Endodermal cell (in vitro differentiated cells): Measurements from ENCODE around the gene AHSA1. TPM values are rescaled to one million over a fixed set of nuclear protein-coding genes. Genes with fewer than 3 reads are reported as not detected.

Source experiments
- DNase-seq: peaks from one replicate; pipeline ENCODE4 v3.0.0-alpha.2; 2017
- H3K27ac ChIP-seq: 2 replicates; pipeline ENCODE4 v1.5.1; 2013; ENCODE audit warnings: mild to moderate bottlenecking, low read depth, low read length, moderate library complexity
- H3K27me3 ChIP-seq: 2 replicates; pipeline ENCODE4 v1.6.1; 2013; ENCODE audit warnings: mild to moderate bottlenecking, low read length, moderate library complexity; ENCODE audit not compliant: insufficient read depth, control insufficient read depth, poor library complexity, severe bottlenecking
- H3K36me3 ChIP-seq: 2 replicates; pipeline ENCODE4 v1.7.0; 2013; ENCODE audit warnings: mild to moderate bottlenecking, low read length, moderate library complexity; ENCODE audit not compliant: control insufficient read depth, insufficient read depth
- H3K4me1 ChIP-seq: one replicate; pipeline ENCODE4 v1.7.0; 2013; ENCODE audit warnings: low read length; ENCODE audit not compliant: control insufficient read depth, insufficient read depth
- H3K4me3 ChIP-seq: 2 replicates; pipeline ENCODE4 v1.5.1; 2013; ENCODE audit warnings: mild to moderate bottlenecking, low read length, moderate library complexity
- H3K9ac ChIP-seq: 2 replicates; pipeline ENCODE4 v1.6.1; 2013; ENCODE audit warnings: mild to moderate bottlenecking, low read length, moderate library complexity; ENCODE audit not compliant: poor library complexity, severe bottlenecking; ENCODE audit errors: extremely low read depth
- H3K9me3 ChIP-seq: 2 replicates; pipeline ENCODE4 v1.6.1; 2013; ENCODE audit warnings: mild to moderate bottlenecking, low read length, moderate library complexity; ENCODE audit not compliant: control insufficient read depth
- H3K27ac Mint-ChIP-seq: 2 replicates; pipeline ENCODE4 v1.8.0; 2020; ENCODE audit warnings: mixed read lengths
- H3K27me3 Mint-ChIP-seq: 2 replicates; pipeline ENCODE4 v1.8.0; 2021; ENCODE audit warnings: mild to moderate bottlenecking, mixed read lengths; ENCODE audit not compliant: insufficient read depth
- H3K36me3 Mint-ChIP-seq: 2 replicates; pipeline ENCODE4 v1.8.0; 2020; ENCODE audit warnings: low read depth, mixed read lengths
- H3K4me1 Mint-ChIP-seq: 2 replicates; pipeline ENCODE4 v1.8.0; 2020; ENCODE audit warnings: mixed read lengths
- H3K4me3 Mint-ChIP-seq: 2 replicates; pipeline ENCODE4 v1.8.0; 2020; ENCODE audit warnings: mild to moderate bottlenecking, moderate library complexity, mixed read lengths
- H3K9me3 Mint-ChIP-seq: 2 replicates; pipeline ENCODE4 v1.8.0; 2020; ENCODE audit warnings: mild to moderate bottlenecking, mixed read lengths
- CTCF ChIP-seq: fragments of 200-600 bp; sonication (generic); conservative IDR thresholded peaks from 2 replicates; pipeline ENCODE4 v1.5.0; 2021; ENCODE audit warnings: antibody characterized with exemption, mild to moderate bottlenecking
- WGBS, 2 experiments: methylation state at CpG; one replicate each; pipeline versions ENCODE4 v1.1.5 to v1.1.7; 2013; ENCODE audit warnings: missing lambda C conversion rate in 2 of 2, mixed read lengths in 1 of 2; ENCODE audit not compliant: insufficient coverage in 1 of 2, insufficient read length in 1 of 2; 5-methylcytosine and 5-hydroxymethylcytosine counted together
- total RNA-seq, 2 donors: library from RNA; stranded (reverse); fragmentation: NEBNext Ultra II Directional in 1 of 2; extraction: Animal tissue kit (Norgen Biotek cat#: 25700) in 1 of 2; gene quantifications; 2 replicates in 1 of 2; 3 replicates in 1 of 2; pipeline ENCODE4 v1.2.1, GENCODE V29; 2021

Gene AHSA1
- total RNA-seq, 2 donors from 2014 or later = 151 to 178 TPM

GRCh38 chr14:77503138-77503537, 45.2 kb downstream of the AHSA1 start:
- no peak overlapping the region for H3K27ac Mint-ChIP-seq

DNA sequence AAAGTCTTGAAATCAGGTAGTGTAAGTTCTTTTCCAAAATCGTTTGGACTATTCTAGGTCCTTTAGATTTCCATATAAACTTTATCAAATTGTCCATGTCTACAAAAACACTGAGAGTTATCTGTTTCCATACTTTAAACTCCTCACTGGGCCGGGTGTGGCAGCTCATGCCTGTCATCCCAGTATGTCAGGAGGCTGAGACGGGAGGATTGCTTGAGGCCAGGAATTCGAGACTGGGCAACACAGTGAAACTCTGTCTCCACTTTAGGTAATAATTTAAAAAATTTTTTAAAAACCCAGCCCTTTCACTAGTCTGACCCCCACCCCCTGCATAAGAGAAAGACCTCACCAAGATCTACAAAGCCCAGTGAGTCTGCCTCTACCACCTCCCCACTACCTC, 47.1 kb downstream of the AHSA1 start:
- Histone ChIP-seq H3K9ac (no peak overlapping the region), H3K36me3 (no peaks in the 10 kb centered on the region), H3K4me3 (no peak overlapping the region), H3K4me1 (no peaks in the 10 kb centered on the region), H3K27me3 (peaks cover 10% of the 10 kb centered on the region), H3K27ac (no peak overlapping the region), H3K9me3 (no peaks in the 10 kb centered on the region)
- DNase-seq = no peak
- Mint-ChIP-seq H3K27me3 (peaks cover 19% of the 10 kb centered on the region), H3K36me3 (peaks cover 16% of the 10 kb centered on the region), H3K4me1 (no peaks in the 10 kb centered on the region), H3K27ac (no peak overlapping the region), H3K9me3 (peaks cover 8% of the 10 kb centered on the region), H3K4me3 (no peak overlapping the region)
- TF ChIP-seq CTCF = no peak
- 69 to 84% methylated on average over 3 to 4 of the region's 4 CpGs for WGBS, 2 experiments

More at GRCh38 chr14:77503138-77503537, 45.2 kb downstream of the AHSA1 start:
- Mint-ChIP-seq H3K9me3 (peaks cover 8% of the 10 kb centered on the region), H3K36me3 (peaks cover 11% of the 10 kb centered on the region), H3K4me3 (no peak overlapping the region), H3K4me1 (no peaks in the 10 kb centered on the region), H3K27me3 (peaks cover 32% of the 10 kb centered on the region)
- Histone ChIP-seq H3K9me3 (no peaks in the 10 kb centered on the region), H3K27me3 (peaks cover 28% of the 10 kb centered on the region), H3K4me1 (no peaks in the 10 kb centered on the region), H3K27ac (no peak overlapping the region), H3K9ac (no peak overlapping the region), H3K36me3 (no peaks in the 10 kb centered on the region), H3K4me3 (no peak overlapping the region)
- 99% methylated on average over 4 of the region's 5 CpGs; no CpG with 5 or more reads in 1 of the 2 experiments for WGBS, 2 experiments
- TF ChIP-seq CTCF = no peak
- DNase-seq = no peak

GRCh38 chr14:77507762-77508161, 49.9 kb downstream of the AHSA1 start:
- TF ChIP-seq CTCF = no peak
- 95% methylated on average over 3 of the region's 3 CpGs; no CpG with 5 or more reads in 1 of the 2 experiments for WGBS, 2 experiments
- Mint-ChIP-seq H3K4me3 (no peak overlapping the region), H3K9me3 (peaks cover 8% of the 10 kb centered on the region), H3K36me3 (peaks cover 37% of the 10 kb centered on the region), H3K4me1 (no peaks in the 10 kb centered on the region), H3K27me3 (no peaks in the 10 kb centered on the region), H3K27ac (no peak overlapping the region)
- Histone ChIP-seq H3K36me3 (peaks cover 21% of the 10 kb centered on the region), H3K9ac (no peak overlapping the region), H3K27me3 (no peaks in the 10 kb centered on the region), H3K27ac (no peak overlapping the region), H3K9me3 (no peaks in the 10 kb centered on the region), H3K4me3 (no peak overlapping the region), H3K4me1 (no peaks in the 10 kb centered on the region)
- DNase-seq = no peak
